GM12878 (cell line): ENCODE data around the gene STARD5. TPM values are rescaled to one million over a fixed set of nuclear protein-coding genes. Genes with fewer than 3 reads are reported as not detected.

ENCODE experiments used
- BCLAF1 ChIP-seq: fragments of 450-650 bp; IDR thresholded peaks from 2 replicates; pipeline ENCODE4 v1.6.1; 2017; ENCODE audit warnings: antibody characterized with exemption, mild to moderate bottlenecking, moderate library complexity
- EP300 ChIP-seq, 2 experiments: fragments of 150-350 bp in 1 of 2; IDR thresholded peaks; 2 replicates each; pipeline ENCODE4 v1.6.1; 2011 to 2012; ENCODE audit warnings: low read depth in 2 of 2, low read length in 2 of 2, borderline replicate concordance in 1 of 2, improper control_type of control experiment in 1 of 2, inconsistent platforms in 1 of 2; ENCODE audit not compliant: control insufficient read depth in 1 of 2
- polyA plus RNA-seq, 11 experiments: library from polyadenylated mRNA; depleted of rRNA in 4 of 11; unstranded in 6 of 11; stranded (reverse) in 5 of 11; fragments of >200 nt; fragmentation: Nextera tagmentation in 4 of 11; fragmentation: Illumina TruSeq in 1 of 11; extraction: Ambion mirVana in 4 of 11; extraction: Trizol in 1 of 11; gene quantifications; 1 replicate in 1 of 11; 2 replicates in 10 of 11; pipeline versions ENCODE4 v1.2.1 to v1.2.3, GENCODE V29; 2011 to 2016; ENCODE audit warnings: inconsistent platforms in 2 of 11, missing spikeins in 2 of 11, low read depth in 1 of 11
- total RNA-seq, 4 experiments: library from RNA; depleted of rRNA in 3 of 4; stranded (reverse); fragments of >200 nt in 3 of 4; fragmentation: Illumina TruSeq in 1 of 4; extraction: Trizol in 1 of 4; gene quantifications; 2 replicates each; pipeline versions ENCODE4 v1.2.1 to v1.2.3, GENCODE V29; 2013 to 2021
- TF ChIP-seq, protein P1 (sequence below): IDR thresholded peaks from 2 replicates; pipeline ENCODE4 v1.6.1; 2011; ENCODE audit warnings: low read depth, low read length, improper control_type of control experiment, borderline replicate concordance

Gene STARD5
- total and polyA plus RNA-seq, 10 of the 15 experiments (the other 5 are each of a cell fraction or from before 2014, with no cell fraction given): 2.3 to 9.4 (median 4.7) TPM

GRCh38 chr15:81279621-81280485 lies 44.1 kb downstream of the STARD5 start (continued):
- no peak for TF ChIP-seq EP300 (IDR thresholded peaks at IDR 0.05; ENCODE audit: borderline replicate concordance in 1 of 2, control insufficient read depth in 1 of 2, low read depth in 2 of 2, low read length in 2 of 2)
- TF ChIP-seq, protein P1, sequence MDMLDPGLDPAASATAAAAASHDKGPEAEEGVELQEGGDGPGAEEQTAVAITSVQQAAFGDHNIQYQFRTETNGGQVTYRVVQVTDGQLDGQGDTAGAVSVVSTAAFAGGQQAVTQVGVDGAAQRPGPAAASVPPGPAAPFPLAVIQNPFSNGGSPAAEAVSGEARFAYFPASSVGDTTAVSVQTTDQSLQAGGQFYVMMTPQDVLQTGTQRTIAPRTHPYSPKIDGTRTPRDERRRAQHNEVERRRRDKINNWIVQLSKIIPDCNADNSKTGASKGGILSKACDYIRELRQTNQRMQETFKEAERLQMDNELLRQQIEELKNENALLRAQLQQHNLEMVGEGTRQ: no peak
- TF ChIP-seq BCLAF1: no peak
